ENCODE measurements around the gene GPR161.
"Not testable (repeated sequence)": the region's sequence is repeated elsewhere in the genome, so short reads cannot be mapped to it uniquely, and the experiment has no call there.

The GPR161 gene, protein sequence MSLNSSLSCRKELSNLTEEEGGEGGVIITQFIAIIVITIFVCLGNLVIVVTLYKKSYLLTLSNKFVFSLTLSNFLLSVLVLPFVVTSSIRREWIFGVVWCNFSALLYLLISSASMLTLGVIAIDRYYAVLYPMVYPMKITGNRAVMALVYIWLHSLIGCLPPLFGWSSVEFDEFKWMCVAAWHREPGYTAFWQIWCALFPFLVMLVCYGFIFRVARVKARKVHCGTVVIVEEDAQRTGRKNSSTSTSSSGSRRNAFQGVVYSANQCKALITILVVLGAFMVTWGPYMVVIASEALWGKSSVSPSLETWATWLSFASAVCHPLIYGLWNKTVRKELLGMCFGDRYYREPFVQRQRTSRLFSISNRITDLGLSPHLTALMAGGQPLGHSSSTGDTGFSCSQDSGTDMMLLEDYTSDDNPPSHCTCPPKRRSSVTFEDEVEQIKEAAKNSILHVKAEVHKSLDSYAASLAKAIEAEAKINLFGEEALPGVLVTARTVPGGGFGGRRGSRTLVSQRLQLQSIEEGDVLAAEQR
- long read RNA-seq, donor 1 = 0 reads
- long read RNA-seq, donor 2 = 0 reads
- long read RNA-seq, donor 3 = 0 reads
- long read RNA-seq, donor 4 = 0 reads
- long read RNA-seq, donor 5 = 0 reads
- long read RNA-seq, donor 6 = 0 reads
- long read RNA-seq, donor 7, full-length matches to known transcripts = 2 of 2 reads
- long read RNA-seq, donor 7, partial matches to known transcripts = 0 of 2 reads
- long read RNA-seq, donor 7, other reads (novel, unspliced or antisense) = 0 of 2 reads
- long read RNA-seq, donor 8 = 0 reads

- peak; percentile 83 for DNase-seq
These were observed at the start of gene GPR161 for GRCh38 chr1:168136709-168137514. Gene GPR161, minus strand, starts transcription at chr1:168136930. Its CDS starts 32,080 bp downstream, at chr1:168104850.

DNA sequence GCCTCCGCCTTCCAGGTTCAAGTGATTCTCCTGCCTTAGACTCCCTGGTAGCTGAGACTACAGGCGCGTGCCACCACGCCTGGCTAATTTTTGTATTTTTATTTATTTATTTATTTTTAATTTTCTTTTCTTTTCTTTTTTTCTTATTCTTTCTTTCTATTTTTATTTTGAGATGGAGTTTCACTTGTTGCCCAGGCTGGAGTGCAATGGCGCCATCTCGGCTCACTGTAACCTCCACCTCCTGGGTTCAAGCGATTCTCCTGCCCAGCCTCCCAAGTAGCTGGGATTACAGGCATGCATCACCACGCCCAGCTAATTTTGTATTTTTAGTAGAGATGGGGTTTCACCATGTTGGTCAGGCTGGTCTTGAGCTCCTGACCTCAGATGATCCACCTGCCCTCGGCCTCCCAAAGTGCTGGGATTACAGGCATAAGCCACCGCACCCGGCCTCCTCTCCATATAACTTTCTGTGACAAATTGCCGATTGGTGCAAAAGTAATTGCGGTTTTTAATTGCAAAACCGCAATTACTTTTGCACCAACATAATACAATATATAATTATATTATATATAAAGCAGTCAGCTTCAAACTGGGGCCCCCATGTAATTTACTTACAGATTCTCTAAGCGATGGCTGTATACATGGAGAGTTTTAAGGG, 44.5 kb upstream of the GPR161 start:
- not testable (repeated sequence) for DNase-seq

DNA sequence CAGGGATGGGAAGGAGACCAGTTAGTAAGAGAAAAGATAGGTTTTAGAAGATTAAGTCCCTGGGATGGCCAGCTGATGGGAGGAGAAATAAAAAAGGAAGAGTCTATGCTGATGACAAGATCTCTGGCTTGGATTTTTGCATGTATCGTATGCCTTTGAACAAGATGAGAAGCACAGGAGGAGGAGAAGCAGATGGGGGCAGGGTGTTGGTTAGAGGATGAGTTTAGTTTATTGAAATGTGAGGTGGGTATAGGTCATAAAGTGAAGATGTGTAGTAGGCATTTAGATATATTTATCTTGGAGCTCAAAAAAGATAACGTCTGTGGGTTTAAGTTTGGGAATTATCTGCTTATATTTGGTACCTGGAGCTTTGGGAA, 43.4 kb upstream of the GPR161 start:
- no peak for DNase-seq

GRCh38 chr1:168179438-168180147, 42.9 kb upstream of the GPR161 start:
- no peak for DNase-seq

DNA sequence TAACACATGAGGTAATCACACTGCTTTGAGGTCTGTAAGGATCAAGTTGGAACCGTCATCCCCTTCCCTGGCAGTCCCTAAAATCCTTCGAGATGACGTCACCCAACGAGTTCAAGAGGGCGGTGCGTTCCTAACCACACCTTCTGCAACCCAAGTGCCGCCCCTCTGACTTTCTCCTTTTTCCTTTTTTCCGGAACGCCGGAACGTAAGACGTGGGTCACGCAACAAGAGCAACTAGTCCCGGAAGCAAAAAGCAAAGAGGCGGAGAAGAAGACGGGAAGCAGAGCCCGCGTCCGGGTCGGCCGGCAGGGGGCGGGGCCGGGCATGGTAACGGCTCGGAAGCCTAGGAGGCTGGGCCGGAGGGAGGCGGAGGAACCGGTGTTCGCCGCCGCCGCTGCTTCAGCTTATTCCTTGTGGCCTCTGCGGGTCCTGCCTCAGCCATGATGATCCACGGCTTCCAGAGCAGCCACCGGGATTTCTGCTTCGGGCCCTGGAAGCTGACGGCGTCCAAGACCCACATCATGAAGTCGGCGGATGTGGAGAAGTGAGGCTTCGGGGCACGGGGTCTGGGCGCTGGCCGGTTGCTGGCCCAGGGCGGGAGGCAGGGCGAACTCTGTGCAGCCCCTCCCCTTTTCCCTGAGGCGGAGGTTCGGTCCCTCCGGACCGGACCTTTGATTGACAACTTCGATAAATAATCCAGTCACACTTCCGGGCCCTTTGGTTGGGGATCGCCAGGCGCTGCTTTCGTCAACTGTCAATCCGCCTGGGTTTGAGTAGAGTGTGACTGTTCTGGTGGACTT, 42.1 kb upstream of the GPR161 start, which contains the start of gene TIPRL:
TSS of gene TIPRL (plus strand) at position 325 of the 800 bp plus-strand sequence. CDS start at position 441, 116 bp downstream.
- peak; percentile 96 for DNase-seq

DNA sequence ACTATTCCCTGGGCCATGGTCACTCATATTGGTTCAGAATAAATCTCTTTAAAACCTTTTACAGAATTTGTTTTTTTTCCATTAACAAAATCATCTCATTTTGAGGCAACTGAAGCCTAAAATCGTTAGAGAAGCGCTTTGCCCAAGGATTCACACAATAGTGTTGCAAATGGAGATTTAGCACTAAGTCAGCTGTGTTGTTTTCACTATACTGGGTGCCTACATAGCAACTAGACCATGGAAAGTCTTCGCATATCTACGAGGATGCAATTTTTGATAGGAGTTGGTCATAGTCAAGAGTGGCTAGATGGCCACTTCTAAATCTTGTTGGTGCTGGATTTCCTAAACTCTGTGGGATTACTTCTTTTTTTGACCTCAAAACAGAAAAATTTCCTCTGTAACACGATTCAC, 41.5 kb upstream of the GPR161 start:
- DNase-seq = no peak

DNA sequence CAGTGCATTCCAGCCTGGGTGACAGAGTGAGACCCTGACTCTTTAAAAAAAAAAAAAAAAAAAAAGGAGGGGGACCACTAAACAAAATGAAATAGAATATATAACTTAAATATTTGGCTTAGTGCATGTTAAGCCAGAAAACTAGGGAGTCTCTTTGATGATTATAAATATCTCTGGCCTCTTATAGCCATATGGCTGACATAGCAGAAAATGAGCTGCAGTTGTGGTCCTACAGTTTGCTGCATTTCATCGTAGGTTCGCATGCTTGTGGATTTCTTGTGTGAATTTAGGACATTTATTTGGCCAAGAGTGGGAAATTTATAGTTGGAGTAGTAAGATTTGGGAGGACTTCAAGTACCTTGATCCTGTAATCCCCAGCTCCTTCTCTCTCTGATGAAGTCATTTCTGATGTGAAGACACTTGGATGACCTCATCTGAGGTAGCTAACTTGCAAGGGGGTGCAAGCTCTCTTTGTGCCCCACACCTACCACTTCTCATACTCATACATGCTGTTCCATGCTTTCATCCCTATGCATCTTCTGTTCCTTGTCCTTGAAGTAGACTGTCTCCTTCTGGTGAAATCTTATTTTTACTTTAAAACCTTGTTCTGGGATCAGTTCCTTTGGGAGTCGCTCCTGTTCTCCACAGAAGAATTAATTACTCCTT, 35.7 kb upstream of the GPR161 start:
- no peak for DNase-seq

DNA sequence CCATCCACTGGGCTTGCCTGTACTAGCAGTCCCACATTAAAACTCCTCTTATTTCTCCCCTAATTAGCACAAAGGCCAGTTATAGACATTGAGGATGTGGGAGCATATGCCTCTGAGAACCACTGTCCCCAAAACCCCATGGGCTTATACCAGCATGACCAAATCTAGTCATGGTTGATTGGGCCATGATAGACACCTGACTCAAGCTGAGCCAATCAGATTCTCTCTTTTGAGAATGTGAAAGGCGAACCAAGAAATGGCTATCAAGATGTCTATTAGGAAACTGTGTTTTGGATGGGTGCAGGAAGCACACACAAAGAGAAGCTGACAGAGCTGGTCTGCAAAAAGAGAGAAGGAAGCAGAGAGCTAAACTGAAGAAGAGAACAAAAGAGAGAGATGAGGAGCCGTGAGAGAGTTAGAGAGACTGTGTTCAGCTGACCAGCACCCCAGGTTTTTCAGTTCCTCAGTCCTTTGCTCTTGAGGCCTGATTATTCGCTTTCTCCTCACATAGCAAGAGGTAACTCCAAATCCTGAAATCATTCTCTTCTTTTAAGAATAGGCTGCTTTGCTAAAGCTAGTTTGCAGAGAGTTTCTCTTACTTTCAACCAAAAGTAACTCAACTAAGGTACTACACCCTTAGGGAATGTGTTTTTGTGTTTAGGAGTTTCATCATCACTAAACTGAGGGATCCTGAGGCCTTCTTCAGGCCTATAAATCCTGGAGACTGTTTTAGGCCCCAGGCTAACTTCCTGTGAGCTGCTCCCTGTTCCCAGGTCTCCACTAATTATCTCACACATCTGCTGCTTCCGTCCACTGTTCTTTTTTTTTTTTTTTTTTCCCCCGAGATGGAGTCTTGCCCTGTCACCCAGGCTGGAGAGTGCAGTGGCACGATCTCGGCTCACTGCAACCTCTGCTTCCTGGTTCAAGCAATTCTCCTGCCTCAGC, 34.1 kb upstream of the GPR161 start:
- DNase-seq = no peak

- DNase-seq = no peak
These were observed 31.1 kb upstream of the GPR161 start for GRCh38 chr1:168167806-168168205.

DNA sequence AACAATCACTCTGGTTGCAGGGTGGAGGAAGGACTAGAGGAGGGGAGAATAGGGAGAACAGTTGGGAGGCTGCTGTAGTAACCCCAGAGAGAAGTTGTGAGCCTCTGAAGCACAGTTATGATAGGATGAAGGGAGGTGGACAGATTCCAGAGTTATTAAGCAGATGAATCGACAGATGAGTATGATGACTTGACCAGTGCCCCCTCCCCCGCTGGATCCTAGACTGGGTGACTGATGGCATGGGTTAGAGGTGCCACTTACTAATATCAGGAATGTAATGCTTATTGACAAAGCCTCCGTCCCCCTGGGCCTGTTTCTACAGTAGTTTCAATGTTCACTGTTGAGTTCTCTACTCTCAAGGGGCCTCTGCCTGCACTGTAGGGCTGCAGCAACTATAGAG, 28.0 kb upstream of the GPR161 start:
- DNase-seq = no peak

DNA sequence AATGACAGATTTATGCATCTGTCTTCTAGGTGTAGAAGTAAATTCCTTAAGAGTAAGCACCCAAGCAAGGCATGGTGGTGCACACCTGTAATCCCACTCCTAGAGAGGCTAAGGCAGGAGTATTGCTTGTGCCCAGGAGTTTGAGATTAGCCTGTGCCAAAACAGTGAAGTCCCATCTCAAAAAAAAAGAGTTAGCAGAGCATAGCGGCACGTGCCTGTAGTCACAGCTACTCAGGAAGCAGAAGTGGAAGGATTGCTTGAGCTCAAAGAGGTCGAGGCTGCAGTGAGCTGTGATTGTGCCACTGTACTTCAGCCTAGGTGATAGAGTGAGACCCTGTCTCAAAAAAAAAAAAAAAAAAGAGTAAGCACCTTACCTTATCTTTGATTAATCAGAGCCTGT, 26.9 kb upstream of the GPR161 start:
- DNase-seq = no peak

DNA sequence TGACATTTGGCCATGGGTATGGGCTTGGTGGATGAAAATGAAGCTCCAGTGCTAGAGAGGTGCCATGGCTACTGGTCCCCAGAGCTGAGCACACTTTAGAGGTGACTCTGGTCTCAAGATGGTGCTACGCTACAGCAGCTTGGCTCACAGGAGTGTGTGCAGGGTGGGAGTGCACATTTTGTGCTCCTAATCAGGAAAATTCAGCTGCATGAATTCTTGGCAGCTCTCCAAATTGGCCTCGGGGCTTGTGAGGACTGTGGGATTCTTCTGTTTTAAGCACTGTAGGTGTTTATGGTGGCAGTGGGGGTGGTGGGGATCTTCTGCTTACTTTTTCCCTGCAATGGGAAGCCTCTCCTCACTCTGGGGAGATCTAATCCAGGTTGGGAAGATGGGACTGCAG, 24.7 kb upstream of the GPR161 start:
- DNase-seq = no peak

- DNase-seq = no peak
These were observed 23.2 kb upstream of the GPR161 start for GRCh38 chr1:168159979-168160378.

GRCh38 chr1:168159251-168159650, 22.5 kb upstream of the GPR161 start:
- DNase-seq = no peak

DNA sequence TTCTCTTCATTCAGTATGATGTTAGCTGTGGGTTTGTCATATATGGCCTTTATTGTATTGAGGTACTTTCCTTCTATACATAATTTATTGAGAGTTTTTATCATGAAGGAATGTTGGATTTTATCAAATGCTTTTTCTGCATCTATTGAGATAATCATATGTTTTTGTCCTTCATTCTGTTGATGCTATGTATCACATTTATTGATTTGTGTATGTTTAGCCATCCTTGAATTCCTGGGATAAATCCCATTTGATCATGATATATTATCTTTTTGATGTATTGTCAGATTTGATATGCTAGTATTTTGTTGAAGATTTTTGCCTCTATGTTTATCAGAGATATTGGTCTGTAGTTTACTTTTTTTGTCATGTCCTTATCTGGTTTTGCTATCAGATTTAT, 20.9 kb upstream of the GPR161 start:
- no peak for DNase-seq

DNA sequence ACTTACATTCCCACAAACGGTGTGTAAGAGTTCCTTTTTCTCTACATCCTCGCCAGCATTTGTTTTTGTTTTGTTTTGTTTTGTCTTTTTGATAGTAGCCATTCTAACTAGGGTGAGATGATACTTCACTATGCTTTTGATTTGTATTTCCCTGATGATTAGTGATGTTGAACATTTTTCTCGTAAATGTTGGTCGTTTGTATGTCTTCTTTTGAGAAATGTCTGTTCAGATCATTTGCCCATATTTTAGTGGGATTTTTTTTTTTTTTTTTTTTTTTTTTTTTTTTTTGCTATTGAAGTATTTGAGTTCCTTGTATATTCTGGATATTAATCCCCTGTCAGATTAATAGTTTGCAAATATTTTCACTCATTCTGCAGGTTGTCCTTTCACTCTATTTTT, 19.2 kb upstream of the GPR161 start:
- DNase-seq = no peak

- DNase-seq = not testable (repeated sequence)
These were observed 18.0 kb upstream of the GPR161 start for GRCh38 chr1:168154707-168155106.

GRCh38 chr1:168151935-168152334, 15.2 kb upstream of the GPR161 start:
- no peak for DNase-seq

DNA sequence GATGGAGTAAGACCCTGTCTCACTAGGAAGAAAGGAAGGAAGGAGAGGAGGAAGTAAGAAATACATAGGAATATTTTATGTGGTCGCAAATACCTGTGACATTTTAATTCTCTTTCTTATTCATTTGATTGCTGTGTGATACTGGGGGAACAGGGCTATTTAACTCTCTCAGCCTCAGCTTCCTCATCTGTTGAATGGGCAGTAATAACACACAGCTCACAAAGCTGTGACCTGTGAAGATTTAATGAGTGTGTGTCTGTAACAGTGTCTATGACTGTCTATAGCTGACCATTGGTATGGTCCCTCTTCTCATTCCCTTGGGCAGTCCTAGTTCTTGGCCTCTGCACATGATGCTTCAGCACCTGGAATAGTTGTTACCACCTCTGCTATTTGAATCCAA, 13.6 kb upstream of the GPR161 start:
- DNase-seq = no peak

Data from right kidney (tissue), 9 donors.